AG04450 (cell line): Measurements from ENCODE around the gene LOX. TPM values are rescaled to one million over a fixed set of nuclear protein-coding genes. Genes with fewer than 3 reads are reported as not detected.
A peak's percentile ranks its signal among the peaks of the same experiment; 100 is the strongest.
"Not testable (repeated sequence)": the region's sequence is repeated elsewhere in the genome, so short reads cannot be mapped to it uniquely, and the experiment has no call there.

ENCODE experiments used
- CTCF ChIA-PET: fragments of 300-600, 350-600 bp; formaldehyde crosslinking; extraction: SDS; loops from one replicate; lab custom pipeline; 2022; ENCODE audit warnings: antibody characterized with exemption, inconsistent platforms; lab: Charles Lee
- POLR2A ChIA-PET: fragments of 350-600 bp; formaldehyde crosslinking; extraction: SDS; loops from one replicate; lab custom pipeline; 2021; ENCODE audit warnings: antibody characterized with exemption, inconsistent platforms; lab: Yijun Ruan, JAX
- DNase-seq: peaks from one replicate; pipeline ENCODE4 v3.0.0-alpha.2; 2011; ENCODE audit warnings: low read depth, low spot score
- H3K27ac ChIP-seq: one replicate; pipeline ENCODE4 v1.5.1; 2012; ENCODE audit warnings: low read depth, low read length, control low read depth
- H3K27me3 ChIP-seq: one replicate; pipeline ENCODE4 v1.6.0; 2012; ENCODE audit warnings: low read length; ENCODE audit not compliant: control insufficient read depth, insufficient read depth
- H3K4me3 ChIP-seq: 2 replicates; pipeline ENCODE4 v1.5.1; 2011; ENCODE audit warnings: mild to moderate bottlenecking, low read depth, low read length, control low read depth
- H3K9me3 ChIP-seq: 2 replicates; pipeline ENCODE4 v1.5.1; 2012; ENCODE audit warnings: low read length; ENCODE audit not compliant: control insufficient read depth, insufficient read depth
- polyA plus RNA-seq: library from polyadenylated mRNA; depleted of rRNA; stranded (reverse); fragments of >200 nt; gene quantifications from 2 replicates; pipeline ENCODE4 v1.2.3, GENCODE V29; 2011
- TF ChIP-seq, protein P1 (sequence below): IDR thresholded peaks from 2 replicates; pipeline ENCODE4 v1.5.1; 2011; ENCODE audit warnings: low read depth, low read length, control low read depth, inconsistent platforms

LOX gene
- polyA plus RNA-seq, 1 experiment, result 228 TPM

- Histone ChIP-seq H3K4me3 (no peak overlapping the region), H3K27ac (no peak overlapping the region), H3K9me3 (no peaks in the 10 kb centered on the region), H3K27me3 (no peaks in the 10 kb centered on the region)
- DNase-seq, result no peak
- ChIA-PET CTCF (interaction anchor here (1.6 kb wide), 1 partner anchor 133 kb away, joined by 9 read pairs; no protein-coding TSS in a partner anchor), POLR2A (interaction anchor here (0.6 to 1.5 kb wide), 2 partner anchors 78 to 130 kb away, joined by 3 to 12 read pairs; no protein-coding TSS in a partner anchor)
- TF ChIP-seq, protein P1, sequence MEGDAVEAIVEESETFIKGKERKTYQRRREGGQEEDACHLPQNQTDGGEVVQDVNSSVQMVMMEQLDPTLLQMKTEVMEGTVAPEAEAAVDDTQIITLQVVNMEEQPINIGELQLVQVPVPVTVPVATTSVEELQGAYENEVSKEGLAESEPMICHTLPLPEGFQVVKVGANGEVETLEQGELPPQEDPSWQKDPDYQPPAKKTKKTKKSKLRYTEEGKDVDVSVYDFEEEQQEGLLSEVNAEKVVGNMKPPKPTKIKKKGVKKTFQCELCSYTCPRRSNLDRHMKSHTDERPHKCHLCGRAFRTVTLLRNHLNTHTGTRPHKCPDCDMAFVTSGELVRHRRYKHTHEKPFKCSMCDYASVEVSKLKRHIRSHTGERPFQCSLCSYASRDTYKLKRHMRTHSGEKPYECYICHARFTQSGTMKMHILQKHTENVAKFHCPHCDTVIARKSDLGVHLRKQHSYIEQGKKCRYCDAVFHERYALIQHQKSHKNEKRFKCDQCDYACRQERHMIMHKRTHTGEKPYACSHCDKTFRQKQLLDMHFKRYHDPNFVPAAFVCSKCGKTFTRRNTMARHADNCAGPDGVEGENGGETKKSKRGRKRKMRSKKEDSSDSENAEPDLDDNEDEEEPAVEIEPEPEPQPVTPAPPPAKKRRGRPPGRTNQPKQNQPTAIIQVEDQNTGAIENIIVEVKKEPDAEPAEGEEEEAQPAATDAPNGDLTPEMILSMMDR, result no peak
Observed at GRCh38 chr5:122099060-122099790, 21.2 kb upstream of the LOX start.

DNA sequence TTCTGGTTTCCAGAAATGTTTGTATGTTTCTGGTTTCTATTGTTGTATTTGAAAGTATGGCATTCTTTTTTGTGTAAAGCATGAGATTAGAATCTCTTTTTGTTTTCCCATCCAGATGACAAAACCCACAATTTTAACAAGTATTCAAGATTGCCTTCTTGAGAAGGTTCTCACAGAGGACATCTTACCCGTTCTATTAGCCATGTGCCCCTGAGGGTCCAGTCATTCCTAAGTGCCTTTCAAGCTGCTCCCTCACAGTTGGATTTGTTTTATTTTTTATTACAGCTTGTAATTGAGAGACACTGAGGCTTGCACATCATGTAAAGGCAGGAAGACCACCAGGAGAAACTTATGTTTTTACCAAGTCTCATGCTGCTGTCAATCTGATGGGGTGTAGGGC lies 19.3 kb upstream of the LOX start:
- ChIA-PET CTCF (interaction anchor here (0.9 to 12.3 kb wide), 4 partner anchors 21 to 130 kb away, joined by 4 to 105 read pairs (median 17); partner anchors contain the start of gene LOX), POLR2A (no interaction called here)
- Histone ChIP-seq H3K27ac (no peak overlapping the region), H3K9me3 (no peaks in the 10 kb centered on the region), H3K4me3 (no peak overlapping the region), H3K27me3 (no peaks in the 10 kb centered on the region)
- DNase-seq, result no peak
- TF ChIP-seq, protein P1, result no peak

- no peaks in the 10 kb centered on the region for H3K9me3 ChIP-seq
- no peak overlapping the region for H3K4me3 ChIP-seq
- H3K27ac ChIP-seq, result no peak overlapping the region
- H3K27me3 ChIP-seq, result no peaks in the 10 kb centered on the region
- TF ChIP-seq, protein P1, result no peak
- ChIA-PET CTCF (interaction anchor here (0.5 to 12.3 kb wide), 5 partner anchors 8 to 134 kb away, joined by 3 to 105 read pairs (median 30); partner anchors contain the start of gene LOX), POLR2A (interaction anchor here (0.7 to 3.6 kb wide), 2 partner anchors 10 to 17 kb away, joined by 5 to 20 read pairs; partner anchors contain the start of gene LOX)
- no peak for DNase-seq
Observed at GRCh38 chr5:122095158-122095557, 17.1 kb upstream of the LOX start.

GRCh38 chr5:122094251-122094650 lies 16.2 kb upstream of the LOX start:
- POLR2A ChIA-PET, result interaction anchor here (0.7 to 3.6 kb wide), 3 partner anchors 16 to 125 kb away, joined by 3 to 20 read pairs (median 3); partner anchors contain the start of gene LOX
- H3K4me3 ChIP-seq, result not testable (repeated sequence)

DNA sequence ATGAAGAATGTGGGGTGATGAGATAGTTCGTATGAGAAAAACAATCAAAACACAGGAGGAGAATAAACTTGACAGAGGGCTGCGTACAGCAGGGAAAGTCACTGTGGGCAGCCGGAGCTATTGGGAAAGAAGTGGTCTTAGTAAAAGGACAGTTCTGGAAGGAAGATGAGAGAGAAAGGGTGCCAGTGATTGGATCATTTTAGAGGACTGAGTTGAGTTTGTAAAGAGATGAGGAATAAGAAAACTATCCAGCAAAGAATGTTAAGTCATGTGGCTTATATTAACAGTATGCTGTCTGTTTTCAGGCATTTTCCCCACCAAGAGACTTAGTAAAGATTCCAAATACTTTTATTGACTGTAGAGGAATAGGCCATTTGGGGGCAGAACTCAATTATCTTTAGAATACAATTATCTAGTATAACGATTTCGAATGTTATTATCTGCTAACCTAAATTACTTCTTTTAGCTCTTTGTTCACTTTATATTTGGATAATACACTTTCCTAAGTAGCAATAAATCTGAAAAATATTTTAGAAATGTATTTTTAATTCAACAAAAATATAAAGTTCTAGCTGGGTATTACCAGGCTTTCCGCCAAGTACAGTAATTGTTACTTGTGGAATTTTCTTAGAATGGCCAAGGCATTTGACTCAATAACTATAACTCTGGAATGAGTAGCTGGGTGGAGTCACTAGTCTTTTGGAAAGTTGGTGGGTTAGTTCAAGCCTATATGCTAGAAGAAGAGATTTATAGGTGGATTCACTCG lies 15.5 kb upstream of the LOX start:
- DNase-seq, result no peak
- TF ChIP-seq, protein P1, result no peak
- Histone ChIP-seq H3K27ac (peak overlapping the region; percentile 87), H3K4me3 (no peak overlapping the region), H3K9me3 (no peaks in the 10 kb centered on the region), H3K27me3 (no peaks in the 10 kb centered on the region)
- POLR2A ChIA-PET, result interaction anchor here (0.7 to 3.6 kb wide), 4 partner anchors 16 to 124 kb away, joined by 3 to 20 read pairs (median 3); partner anchors contain the start of gene LOX
- CTCF ChIA-PET, result interaction anchor here (0.5 to 12.3 kb wide), 8 partner anchors 10 to 132 kb away, joined by 3 to 105 read pairs (median 4); partner anchors contain the start of genes LOX and SRFBP1

More at GRCh38 chr5:122094251-122094650, 16.2 kb upstream of the LOX start:
- peak overlapping the region; percentile 76 for H3K27ac ChIP-seq
- H3K9me3 ChIP-seq, DNase-seq, H3K27me3 ChIP-seq: not testable (repeated sequence)
- CTCF ChIA-PET, result interaction anchor here (0.7 to 12.3 kb wide), 5 partner anchors 9 to 67 kb away, joined by 3 to 105 read pairs (median 30); partner anchors contain the start of gene LOX
